ENCODE data around the gene USP5.

Gene USP5, protein sequence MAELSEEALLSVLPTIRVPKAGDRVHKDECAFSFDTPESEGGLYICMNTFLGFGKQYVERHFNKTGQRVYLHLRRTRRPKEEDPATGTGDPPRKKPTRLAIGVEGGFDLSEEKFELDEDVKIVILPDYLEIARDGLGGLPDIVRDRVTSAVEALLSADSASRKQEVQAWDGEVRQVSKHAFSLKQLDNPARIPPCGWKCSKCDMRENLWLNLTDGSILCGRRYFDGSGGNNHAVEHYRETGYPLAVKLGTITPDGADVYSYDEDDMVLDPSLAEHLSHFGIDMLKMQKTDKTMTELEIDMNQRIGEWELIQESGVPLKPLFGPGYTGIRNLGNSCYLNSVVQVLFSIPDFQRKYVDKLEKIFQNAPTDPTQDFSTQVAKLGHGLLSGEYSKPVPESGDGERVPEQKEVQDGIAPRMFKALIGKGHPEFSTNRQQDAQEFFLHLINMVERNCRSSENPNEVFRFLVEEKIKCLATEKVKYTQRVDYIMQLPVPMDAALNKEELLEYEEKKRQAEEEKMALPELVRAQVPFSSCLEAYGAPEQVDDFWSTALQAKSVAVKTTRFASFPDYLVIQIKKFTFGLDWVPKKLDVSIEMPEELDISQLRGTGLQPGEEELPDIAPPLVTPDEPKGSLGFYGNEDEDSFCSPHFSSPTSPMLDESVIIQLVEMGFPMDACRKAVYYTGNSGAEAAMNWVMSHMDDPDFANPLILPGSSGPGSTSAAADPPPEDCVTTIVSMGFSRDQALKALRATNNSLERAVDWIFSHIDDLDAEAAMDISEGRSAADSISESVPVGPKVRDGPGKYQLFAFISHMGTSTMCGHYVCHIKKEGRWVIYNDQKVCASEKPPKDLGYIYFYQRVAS

DNA sequence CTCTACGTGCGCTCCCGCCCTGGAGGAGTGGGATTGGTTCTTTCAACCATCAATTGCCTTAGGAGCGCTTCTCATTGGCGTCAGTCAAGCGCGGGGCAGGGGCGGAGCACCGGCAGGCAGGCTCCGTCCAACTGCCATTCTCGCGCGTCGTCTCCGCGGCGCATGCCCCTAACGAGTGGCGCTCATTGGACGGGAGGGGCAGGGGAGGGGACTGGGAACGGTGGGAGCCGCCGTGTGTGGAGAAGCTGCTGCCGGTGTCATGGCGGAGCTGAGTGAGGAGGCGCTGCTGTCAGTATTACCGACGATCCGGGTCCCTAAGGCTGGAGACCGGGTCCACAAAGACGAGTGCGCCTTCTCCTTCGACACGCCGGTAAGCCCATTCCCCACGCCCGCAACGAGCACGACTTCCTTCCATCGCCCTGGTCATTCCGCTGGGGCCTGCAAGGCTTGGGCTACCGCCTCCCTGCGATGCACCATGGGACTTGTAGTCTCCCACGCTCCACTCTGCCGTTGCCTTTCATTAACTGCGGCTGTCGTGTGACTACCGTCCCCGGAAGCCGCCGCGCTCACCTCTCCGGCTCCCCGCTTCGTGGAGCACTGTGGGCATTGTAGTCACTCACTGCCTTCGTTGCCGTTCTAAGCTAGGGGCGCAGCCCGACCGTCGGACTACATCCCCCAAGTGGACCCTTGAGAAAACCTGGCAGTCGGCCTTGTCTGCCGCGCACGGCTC, at the start of gene USP5:
Gene USP5, plus strand, starts transcription at position 230 of the 730 bp plus-strand sequence. Its CDS starts 30 bp downstream, at position 260.
- peak; percentile 100 for DNase-seq (ENCODE audit: low read depth)

DNA sequence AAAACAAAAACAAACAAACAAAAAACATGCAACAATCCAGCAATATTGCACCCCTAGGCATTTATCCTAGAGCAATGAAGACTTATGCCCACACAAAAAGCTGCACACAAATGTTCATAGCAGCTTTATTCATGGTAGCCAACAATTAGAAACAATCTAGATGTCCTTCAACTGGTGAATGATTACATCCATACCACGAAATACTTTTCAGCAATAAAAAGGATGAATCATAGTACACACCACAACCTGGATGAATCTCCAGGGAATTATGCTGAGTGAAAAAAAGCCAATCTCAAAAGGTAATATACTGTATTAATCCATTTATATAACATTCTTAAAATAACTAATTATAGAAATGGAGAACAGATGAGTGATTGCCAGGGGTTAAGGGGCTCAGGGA, 44.8 kb upstream of the USP5 start:
- peak; percentile 29 for DNase-seq (ENCODE audit: low read depth)

DNA sequence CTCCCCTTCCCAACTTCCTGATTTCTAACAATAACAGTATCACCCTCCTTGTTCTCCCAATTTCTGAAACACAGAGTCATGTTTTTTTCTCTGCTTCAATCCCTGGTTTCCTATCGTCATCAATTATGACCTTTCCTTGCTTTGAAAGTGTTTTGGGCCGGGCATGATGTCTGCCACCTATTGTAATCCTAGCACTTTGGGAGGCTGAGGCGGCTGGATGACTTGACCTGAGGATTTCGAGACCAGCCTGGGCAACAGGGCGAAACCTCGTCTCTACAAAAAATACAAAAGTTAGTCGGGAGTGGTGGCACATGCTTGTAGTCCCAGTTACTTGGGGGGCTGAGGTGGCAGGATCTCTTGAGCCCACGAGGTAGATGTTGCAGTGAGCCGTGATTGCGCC, 42.9 kb upstream of the USP5 start:
- no peak for DNase-seq (ENCODE audit: low read depth)

DNA sequence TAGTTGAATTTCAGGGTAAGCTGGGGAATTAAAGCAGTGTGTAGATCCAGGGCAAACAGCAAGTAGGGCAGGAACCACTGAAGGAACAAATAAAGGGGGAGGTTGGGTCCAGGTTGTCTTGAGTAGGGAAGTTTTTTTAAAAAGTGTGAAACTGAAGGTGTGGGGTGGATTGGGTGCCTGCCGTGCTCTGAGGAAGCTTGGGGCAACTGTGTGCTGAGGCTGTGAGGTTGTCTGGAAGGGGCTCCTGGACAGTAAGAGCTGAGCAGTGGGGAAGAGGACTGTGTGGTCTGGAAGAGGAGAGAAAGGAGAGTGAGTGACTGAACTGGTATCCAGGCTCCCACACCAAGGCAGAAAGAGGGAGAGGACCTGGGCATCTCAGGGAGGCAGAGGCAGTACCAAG, 41.2 kb upstream of the USP5 start:
- no peak for DNase-seq (ENCODE audit: low read depth)

DNA sequence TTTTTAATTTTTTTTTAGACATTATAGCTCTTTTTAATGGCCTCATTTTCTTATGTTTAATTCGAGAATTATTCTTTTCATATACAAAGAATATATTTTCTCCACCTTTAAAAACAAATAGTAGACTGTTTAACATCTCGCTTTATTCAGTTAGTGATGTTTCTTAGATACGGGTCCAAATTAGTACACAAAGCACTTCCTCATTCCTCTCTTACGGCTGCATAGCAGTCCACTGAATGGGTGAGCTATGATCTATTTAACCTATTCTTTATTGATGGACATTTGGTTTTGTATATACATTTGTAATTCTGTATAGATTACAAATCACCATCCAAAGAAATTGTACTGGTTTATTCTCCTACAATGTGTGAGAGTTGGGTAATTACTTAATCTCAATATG, 38.6 kb upstream of the USP5 start:
- DNase-seq (ENCODE audit: low read depth) = no peak

DNA sequence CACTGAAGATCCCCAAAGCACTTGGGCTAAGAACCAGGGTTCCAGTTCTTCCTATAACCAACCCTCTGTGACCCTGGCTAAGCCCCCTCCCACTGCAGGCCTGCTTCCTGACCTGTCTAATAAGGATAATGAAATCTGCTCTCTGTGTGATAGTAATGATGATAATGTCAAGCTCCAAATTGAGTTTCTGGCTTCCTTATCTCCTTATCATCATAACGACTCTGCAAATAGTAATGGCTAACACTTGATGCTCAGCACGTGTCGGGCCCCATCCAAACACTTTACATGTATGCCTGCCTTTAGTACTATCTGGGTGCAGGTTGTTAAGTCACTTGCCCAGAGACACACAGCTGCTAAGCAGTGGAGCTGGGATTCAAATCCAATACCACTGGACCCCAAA, 35.4 kb upstream of the USP5 start:
- no peak for DNase-seq (ENCODE audit: low read depth)

DNA sequence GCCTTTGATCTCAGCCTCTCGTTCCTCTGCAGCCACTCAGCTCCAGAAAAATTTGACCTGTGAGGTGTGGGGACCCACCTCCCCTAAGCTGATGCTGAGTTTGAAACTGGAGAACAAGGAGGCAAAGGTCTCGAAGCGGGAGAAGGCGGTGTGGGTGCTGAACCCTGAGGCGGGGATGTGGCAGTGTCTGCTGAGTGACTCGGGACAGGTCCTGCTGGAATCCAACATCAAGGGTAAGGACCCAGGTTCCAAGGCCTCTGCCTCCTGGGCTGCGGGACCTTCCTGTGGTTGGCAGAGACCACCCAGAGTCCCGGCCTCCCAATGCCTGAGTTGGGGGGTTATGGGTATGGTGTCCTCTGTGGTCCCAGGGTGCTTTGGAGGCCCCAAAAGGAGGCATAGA, 34.9 kb upstream of the USP5 start:
- no peak for DNase-seq (ENCODE audit: low read depth)

DNA sequence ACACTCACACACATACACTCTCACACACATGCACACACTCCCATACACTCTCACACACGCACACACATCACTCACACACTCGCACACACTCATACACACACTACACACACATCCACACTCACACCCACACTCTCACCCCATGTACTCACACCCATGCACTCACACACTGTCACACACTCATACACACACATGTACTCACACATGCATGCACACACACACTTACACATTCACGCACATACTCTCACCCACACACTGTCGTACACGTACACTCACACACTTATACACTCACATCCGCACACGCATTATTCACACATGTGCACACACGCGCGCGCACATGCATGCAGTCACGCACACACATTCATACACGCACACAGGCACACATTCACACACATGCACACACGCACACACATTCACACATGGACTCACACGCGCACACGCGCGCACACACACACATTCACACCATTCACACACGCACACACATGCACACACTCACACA, 34.2 kb upstream of the USP5 start:
- DNase-seq (ENCODE audit: low read depth) = no peak

DNA sequence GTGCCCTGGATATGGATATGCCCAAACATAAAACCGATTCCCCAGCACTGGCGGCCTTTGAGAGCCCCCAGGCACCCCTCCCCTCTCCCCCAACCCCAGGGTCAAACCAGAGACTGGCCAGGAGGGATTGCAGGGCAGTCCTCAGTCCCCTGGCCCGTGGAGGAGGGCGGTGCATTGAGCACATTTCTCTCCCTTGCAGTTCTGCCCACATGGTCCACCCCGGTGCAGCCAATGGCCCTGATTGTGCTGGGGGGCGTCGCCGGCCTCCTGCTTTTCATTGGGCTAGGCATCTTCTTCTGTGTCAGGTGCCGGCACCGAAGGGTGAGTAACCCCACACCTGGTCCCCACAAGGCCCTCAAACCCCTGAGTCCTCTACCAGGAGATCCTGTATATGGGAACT, 33.7 kb upstream of the USP5 start:
- DNase-seq (ENCODE audit: low read depth) = no peak

DNA sequence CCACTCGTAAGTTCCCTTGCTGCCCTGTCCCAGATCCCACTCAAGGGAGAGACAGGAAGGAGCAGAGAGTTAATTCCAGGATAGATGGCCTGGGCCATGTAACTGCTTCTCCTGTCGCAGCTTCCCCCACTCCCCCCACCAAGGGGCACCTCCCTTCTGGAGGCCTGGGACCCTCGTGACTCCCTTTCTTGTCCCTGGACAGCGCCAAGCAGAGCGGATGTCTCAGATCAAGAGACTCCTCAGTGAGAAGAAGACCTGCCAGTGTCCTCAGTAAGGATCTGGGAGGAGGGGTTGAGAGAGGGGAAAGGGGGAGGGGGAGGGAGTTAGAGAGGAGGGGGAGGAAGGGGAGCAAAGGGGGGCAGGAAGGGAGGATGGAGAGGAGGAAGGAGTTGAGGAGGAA, 33.3 kb upstream of the USP5 start:
- no peak for DNase-seq (ENCODE audit: low read depth)

DNA sequence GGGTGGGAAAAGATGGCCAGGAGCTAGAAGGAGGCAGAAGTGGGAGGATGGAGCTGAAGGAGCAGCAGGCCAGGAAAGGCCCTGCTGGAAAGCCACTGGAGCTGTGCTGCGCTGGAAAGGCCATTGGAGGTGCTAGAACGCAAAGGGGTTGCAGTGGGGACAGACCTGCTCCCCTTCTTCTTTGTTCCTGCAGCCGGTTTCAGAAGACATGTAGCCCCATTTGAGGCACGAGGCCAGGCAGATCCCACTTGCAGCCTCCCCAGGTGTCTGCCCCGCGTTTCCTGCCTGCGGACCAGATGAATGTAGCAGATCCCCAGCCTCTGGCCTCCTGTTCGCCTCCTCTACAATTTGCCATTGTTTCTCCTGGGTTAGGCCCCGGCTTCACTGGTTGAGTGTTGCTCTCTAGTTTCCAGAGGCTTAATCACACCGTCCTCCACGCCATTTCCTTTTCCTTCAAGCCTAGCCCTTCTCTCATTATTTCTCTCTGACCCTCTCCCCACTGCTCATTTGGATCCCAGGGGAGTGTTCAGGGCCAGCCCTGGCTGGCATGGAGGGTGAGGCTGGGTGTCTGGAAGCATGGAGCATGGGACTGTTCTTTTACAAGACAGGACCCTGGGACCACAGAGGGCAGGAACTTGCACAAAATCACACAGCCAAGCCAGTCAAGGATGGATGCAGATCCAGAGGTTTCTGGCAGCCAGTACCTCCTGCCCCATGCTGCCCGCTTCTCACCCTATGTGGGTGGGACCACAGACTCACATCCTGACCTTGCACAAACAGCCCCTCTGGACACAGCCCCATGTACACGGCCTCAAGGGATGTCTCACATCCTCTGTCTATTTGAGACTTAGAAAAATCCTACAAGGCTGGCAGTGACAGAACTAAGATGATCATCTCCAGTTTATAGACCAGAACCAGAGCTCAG, 32.6 kb upstream of the USP5 start:
- peak; percentile 50 for DNase-seq (ENCODE audit: low read depth)

DNA sequence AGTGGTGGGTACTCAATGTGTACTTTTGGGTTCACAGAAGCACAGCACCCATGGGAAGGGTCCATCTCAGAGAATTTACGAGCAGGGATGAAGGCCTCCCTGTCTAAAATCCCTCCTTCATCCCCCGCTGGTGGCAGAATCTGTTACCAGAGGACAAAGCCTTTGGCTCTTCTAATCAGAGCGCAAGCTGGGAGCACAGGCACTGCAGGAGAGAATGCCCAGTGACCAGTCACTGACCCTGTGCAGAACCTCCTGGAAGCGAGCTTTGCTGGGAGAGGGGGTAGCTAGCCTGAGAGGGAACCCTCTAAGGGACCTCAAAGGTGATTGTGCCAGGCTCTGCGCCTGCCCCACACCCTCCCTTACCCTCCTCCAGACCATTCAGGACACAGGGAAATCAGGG, 31.8 kb upstream of the USP5 start:
- DNase-seq (ENCODE audit: low read depth) = no peak

DNA sequence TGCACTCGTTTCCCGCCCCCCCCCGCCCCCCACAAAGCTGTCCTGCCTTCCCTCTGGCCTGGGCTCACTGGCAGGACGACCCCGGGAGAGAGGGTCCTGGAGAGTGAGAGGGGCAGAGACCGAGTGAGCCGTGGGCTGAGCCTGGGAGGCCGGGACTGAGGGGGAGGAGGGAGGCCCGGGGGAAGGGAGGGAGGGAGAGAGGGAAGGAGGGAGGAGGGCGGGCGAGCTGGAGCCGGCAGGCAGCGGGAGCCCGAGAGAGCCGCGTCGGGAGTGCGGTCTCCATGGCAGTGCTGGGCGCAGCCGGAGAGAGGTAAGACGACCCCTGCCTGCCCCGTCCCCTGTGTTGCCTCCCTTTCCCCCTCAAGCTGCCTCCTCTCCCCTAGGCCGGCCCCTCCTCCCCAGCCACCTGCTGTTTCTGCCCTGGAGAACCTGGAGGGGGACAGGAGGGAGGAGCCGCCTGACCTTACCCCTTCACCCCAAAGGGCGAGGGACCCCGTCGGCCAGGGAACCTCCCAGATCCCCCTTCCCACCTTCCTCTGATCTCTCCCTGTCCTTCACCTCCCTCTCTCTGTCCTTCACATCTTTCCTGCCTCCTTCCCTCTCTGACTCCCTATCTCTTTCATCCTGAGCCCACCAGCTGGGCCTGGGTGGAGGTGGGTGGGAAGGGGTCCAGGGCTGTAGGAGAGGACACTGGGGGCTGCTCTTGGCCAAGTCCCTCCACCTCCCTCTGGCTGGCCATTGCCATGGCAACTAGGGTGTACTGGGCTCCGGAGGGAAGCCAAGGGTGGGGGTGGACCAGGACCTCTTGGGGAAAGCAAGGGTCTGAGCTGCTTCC, 30.1 kb upstream of the USP5 start, which contains the start of gene GPR162:
Gene GPR162, plus strand, starts transcription at position 231 of the 835 bp plus-strand sequence. CDS start 2,078 bp downstream, outside the sequence.
- peak; percentile 49 for DNase-seq (ENCODE audit: low read depth)

DNA sequence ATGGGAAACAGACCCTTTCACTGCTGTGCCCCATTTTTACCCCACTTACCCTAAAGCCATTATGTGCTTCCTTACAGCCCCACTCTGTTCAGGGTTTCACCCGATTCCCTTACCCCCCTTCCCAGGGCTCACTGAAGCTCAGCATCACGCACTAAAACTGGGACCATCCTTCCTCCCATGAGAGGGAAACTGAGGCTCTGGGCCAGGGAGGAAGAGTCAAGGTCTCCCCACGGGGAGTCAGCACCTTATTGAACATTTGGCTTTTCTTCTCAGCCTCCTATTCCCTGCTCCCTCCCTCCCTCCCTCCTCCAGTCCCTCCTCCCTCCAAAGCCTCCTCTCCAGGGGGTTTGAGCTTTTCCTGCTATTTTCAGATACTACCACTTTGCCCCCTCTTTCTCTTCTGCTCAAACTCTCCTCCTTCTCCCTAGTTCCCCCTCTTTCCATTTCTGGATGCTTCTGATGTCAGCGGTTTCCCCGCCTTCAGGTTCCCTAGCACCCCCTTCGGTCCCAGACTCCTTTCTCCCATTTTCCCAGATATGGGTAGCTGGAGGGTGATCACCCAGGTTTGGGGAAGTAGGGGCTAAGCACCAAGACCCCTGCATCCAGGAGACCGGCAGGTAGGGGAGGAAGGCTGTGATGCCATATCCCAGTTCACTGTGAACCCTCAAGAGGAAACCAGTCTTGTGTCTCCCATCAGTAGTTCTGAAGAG, 29.4 kb upstream of the USP5 start:
- no peak for DNase-seq (ENCODE audit: low read depth)

DNA sequence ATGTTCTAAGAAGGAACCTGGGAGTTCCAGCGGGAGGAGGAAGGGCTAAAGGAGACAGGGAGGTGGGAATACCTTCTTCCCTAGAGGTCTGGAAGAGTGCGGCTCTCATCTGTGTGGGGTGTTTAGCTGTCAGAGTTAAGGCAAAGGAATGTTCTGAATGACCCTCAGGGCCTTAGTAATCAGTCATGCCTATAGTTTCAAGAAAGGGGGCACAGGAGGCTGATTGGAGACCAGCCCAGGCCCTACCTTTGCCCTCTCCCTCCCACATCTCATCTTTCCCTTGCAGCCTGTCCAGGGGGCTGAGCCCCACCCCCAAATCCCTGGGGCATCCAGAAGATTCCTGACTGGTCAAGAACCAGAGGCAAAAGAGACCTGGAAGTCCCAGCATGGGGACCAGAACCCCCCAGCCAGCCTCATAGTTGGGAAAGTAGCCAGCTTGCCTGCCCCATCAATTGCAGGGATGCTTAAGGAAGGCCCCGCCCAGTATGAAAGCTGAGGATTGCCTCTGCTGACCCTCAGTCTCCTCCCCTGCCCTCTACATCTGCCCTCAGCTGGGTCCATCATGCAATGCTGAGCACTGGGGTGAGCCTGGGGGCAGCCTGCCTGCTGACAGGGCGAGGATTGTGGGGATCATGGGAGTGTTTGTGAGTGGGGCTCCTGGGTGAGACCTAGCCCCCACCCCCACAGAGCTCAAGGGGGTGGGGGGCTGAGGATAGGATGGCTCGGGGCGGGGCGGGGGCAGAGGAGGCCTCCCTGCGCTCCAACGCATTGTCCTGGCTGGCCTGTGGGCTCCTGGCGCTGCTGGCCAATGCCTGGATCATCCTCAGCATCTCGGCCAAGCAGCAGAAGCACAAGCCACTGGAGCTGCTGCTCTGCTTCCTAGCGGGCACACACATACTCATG, 28.5 kb upstream of the USP5 start:
- DNase-seq (ENCODE audit: low read depth) = peak; percentile 32

DNA sequence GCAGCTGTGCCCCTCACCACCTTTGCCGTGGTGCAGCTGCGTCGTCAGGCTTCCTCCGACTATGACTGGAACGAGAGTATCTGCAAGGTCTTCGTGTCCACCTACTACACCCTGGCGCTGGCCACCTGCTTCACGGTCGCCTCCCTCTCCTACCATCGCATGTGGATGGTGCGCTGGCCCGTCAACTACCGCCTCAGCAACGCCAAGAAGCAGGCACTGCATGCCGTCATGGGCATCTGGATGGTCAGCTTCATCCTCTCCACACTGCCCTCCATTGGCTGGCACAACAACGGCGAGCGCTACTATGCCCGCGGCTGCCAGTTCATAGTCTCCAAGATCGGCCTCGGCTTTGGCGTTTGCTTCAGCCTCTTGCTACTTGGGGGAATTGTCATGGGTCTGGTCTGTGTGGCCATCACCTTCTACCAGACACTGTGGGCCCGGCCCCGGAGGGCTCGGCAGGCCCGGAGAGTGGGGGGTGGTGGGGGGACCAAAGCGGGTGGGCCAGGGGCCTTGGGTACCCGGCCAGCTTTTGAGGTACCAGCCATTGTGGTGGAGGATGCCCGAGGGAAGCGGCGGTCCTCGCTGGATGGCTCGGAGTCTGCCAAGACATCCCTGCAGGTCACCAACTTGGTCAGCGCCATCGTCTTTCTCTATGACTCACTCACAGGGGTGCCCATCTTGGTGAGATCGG, 27.7 kb upstream of the USP5 start:
- DNase-seq (ENCODE audit: low read depth) = no peak

DNA sequence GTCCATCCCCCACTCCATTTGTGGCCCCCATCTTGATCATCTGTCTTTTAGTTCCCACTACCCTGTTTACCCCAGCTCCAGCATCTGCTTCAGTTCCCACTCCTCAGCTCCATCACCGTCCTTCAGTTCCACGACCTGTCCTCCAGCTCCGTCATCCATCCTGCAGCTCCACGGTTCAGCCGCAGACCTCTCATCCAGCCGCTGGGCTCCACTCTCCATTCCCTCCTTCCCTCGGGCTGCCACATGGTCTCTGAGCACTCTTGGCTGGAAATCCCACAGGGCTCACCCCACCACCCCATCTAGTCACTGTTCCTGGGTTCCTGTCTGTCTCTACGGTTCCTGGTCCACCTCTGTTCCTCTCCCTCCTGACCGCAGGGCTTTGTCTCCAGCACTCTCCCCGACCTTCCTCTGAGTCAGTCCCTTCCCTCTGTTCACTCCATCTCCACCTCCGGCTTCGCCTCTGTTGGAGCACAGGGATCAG, 27.0 kb upstream of the USP5 start:
- DNase-seq (ENCODE audit: low read depth) = peak; percentile 75

All from ELR (cell line).